GM12892 (cell line): ENCODE measurements around the gene RPL7L1.
"Not testable (repeated sequence)": the region's sequence is repeated elsewhere in the genome, so short reads cannot be mapped to it uniquely, and the experiment has no call there.

Experiments used
- DNase-seq: peaks from one replicate; pipeline ENCODE4 v3.0.0; 2011; ENCODE audit not compliant: insufficient read length
- FAIRE-seq: peaks from 2 replicates; lab custom pipeline; 2011; peaks lifted over from hg19 to GRCh38; lab: Jason Lieb, UNC
- POLR2A ChIP-seq: IDR thresholded peaks from 2 replicates; pipeline ENCODE4 v1.6.1; 2011; ENCODE audit warnings: low read depth, low read length, control low read depth
- POLR2AphosphoS5 ChIP-seq: IDR thresholded peaks from 2 replicates; pipeline ENCODE4 v1.6.1; 2011; ENCODE audit warnings: low read depth, low read length, control low read depth
- TAF1 ChIP-seq: IDR thresholded peaks from 2 replicates; pipeline ENCODE4 v1.6.1; 2011; ENCODE audit warnings: low read depth, mild to moderate bottlenecking, control low read depth, low read length, borderline replicate concordance

Gene RPL7L1

DNA sequence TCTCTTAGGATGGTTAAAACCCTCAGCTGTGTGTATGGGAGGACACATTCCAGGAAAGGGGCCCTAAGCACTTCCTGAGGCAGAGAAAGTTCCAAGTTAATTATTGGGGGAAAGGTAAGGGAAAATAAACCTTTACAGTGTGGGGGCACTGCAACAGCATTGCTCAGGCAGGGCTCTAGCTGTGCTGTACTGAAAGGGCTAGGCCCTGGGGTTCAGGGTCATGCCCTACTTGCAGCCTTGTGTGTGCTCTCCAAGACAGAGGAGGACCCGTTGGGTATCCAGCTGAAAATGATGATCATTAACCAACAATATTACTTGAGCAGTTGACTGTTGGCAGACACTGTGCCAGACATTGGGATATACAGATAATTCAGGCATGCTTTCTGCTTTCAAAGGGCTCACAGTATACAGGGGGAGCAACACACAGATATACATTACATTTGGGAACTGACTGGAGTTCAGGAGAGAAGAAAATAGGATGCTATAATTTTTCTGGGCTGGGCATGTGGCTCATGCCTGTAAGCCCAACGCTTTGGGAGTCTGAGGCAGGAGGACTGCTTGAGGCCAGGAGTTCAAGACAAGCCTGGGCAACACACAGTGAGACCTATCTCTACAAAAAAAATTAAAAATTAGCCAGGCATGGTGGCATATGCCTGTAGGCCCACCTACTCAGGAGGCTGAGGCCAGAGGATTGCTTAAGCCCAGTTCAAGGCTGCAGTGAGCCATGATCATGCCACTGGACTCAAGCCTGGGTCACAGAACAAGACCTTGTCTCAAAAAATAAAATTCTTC is 9.1 kb upstream of the RPL7L1 start:
- FAIRE-seq (no peak), DNase-seq (no peak)
- TF ChIP-seq POLR2AphosphoS5: no peak
- TF ChIP-seq POLR2A: no peak
- TF ChIP-seq TAF1: no peak

DNA sequence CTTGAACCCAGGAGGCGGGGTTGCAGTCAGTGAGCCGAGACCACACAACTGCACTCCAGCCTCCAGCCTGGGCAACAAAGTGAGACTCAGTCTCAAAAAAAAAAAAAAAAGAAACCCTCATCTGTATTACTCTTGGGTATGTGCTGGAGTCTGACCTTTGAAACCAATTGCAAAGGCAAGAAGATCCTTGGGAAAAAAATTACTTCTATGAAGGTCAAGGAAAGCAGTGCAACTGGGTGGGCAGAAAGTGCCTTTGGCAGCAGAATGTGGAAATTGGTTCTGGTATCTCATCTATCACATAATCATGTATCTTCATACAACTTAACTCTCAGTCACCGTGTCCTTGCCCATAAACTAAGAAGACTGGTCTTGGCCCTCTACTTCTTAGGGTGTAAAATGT is 7.7 kb upstream of the RPL7L1 start:
- no peak for FAIRE-seq
- no peak for DNase-seq
- TF ChIP-seq POLR2A: no peak
- no peak for TF ChIP-seq POLR2AphosphoS5
- TF ChIP-seq TAF1: no peak

DNA sequence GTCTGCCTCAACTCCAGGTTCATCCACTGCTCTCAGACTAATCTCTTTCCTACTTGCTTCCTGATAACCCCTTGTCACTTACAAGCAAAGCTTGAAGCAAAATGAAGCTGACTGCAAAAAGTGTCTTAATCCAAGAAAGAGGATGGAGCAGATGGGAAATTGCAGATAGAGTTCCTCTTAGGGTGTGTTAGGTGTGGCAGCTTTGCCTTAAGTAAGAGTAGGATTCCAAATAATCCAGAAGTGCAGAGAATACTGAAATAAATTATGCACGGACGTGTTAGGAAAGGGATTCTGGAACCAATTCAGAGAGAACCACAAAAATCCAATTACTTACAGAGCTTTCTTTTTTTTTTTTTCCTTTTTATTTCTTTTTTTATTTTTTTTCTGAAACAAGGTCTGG is 6.1 kb upstream of the RPL7L1 start:
- DNase-seq (no peak), FAIRE-seq (no peak)
- no peak for TF ChIP-seq POLR2AphosphoS5
- TF ChIP-seq POLR2A: no peak
- no peak for TF ChIP-seq TAF1

DNA sequence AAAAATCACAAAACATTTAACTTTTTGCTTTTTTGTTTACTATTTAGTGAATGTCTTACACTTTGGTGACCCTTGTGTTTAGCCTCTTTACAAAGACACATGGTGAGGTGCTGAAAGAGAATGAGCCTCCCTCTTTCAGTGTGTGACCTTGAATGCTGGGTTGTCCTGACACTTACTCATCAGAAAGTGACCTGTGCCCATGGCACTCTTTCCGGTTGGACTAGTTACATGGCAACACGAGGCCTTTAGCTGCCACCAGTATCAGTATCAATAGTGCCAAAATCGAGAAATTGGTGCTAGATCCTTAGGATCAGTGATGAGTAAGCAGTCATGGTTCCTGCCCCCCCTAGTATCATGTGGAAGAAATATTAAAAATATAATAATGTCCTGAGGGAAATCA is 1.7 kb upstream of the RPL7L1 start:
- FAIRE-seq (no peak), DNase-seq (no peak)
- no peak for TF ChIP-seq POLR2A
- TF ChIP-seq TAF1: no peak
- no peak for TF ChIP-seq POLR2AphosphoS5

DNA sequence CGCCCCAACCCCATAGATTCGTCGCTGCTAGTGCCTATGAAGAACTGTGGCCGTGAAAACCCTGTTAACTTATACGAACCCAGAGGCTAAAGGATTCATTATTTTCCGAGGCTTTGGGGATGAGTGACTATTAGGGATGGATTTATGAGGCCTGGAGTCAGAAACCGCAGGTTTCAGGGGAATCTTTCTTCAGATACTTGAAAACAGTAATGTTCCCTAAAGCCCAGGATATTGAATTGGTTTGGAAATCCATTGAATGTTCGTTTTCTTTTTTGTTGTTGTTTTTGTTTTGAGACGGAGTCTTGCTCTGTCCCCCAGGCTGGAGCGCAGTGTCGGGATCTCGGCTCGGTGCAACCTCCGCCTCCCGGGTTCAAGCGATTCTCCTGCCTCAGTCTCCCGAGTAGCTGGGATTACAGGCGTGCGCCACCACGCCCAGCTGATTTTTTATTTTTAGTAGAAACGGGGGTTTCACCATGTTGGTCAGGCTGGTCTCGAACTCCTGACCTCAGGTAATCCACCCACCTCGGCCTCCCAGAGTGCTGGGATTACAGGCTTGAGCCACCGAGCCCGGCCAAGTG is 913 bp downstream of the RPL7L1 start:
- DNase-seq, FAIRE-seq: not testable (repeated sequence)

DNA sequence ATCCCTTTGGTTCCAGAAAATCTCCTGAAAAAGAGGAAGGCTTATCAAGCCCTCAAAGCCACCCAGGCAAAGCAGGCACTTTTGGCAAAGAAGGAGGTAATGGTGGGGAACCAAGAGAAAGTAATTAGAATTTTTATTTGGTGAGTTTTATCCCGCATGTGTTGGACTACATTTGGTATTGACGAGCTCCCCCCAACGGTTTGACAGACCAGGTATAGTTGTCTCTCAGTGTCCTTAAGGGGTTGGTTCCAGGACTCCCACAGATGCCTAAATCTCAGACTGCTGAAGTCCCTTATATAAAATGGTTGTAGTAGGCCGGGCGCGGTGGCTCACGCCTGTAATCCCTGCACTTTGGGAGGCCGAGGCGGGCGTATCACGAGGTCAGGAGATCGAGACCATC is 1.5 kb downstream of the RPL7L1 start:
- not testable (repeated sequence) for DNase-seq, FAIRE-seq

DNA sequence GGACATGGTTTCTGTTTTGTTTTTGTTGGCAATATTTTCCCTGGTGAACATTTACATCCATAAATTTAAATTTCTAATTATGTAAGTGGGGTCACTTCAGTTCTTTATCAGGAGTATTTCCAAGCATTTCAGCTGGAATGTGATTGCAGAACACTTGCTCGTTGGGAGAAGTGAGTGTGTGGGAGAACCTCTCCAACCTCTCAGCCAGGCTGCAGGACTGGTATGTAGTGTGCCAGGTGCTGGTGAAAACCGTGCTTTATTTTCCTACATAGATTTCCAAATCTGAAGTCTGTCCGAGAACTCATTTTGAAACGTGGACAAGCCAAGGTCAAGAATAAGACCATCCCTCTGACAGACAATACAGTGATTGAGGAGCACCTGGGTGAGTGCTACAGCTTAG is 6.3 kb downstream of the RPL7L1 start:
- TF ChIP-seq TAF1: no peak
- no peak for TF ChIP-seq POLR2AphosphoS5
- TF ChIP-seq POLR2A: no peak
- FAIRE-seq (no peak), DNase-seq (no peak)

DNA sequence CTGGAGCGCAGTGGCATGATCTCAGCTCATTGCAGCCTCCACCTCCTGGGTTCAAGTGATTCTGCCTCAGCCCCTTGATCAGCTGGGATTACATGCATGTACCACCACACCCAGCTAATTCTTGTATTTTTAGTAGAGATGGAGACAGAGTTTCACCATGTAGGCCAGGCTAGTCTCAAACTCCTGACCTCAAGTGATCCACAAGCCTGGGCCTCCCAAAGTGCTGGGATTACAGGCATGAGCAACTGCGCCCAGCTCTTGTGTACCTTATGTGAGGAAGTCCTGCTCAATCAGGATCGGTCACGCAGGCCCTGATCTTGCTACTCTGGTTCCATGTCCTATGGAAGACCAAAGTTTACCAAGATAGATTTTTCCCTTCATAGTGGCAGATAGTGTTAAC is 8.8 kb downstream of the RPL7L1 start:
- FAIRE-seq, DNase-seq: not testable (repeated sequence)

DNA sequence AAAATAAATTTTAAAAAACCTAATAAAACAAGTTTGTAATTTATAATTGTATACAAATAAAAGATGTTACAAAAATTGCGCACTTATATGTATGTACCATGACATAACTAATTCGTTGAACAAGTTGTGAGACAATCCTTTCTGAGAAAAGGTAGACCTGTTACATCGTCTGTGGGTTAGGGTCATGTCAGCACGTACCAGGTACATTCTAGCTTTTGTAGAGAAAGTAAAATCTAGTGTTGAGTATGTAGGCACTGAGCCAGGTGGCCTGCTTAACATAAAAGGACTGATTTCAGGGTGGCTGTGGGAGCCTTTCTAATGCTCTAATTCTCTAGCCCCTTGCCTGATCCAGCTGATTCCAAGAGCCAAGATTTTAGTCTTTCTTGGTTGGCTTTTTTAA is 10.4 kb downstream of the RPL7L1 start:
- FAIRE-seq (no peak), DNase-seq (no peak)
- TF ChIP-seq POLR2AphosphoS5 (no peak; the same call in 1 of the 2 replicates), TAF1 (no peak), POLR2A (no peak)

DNA sequence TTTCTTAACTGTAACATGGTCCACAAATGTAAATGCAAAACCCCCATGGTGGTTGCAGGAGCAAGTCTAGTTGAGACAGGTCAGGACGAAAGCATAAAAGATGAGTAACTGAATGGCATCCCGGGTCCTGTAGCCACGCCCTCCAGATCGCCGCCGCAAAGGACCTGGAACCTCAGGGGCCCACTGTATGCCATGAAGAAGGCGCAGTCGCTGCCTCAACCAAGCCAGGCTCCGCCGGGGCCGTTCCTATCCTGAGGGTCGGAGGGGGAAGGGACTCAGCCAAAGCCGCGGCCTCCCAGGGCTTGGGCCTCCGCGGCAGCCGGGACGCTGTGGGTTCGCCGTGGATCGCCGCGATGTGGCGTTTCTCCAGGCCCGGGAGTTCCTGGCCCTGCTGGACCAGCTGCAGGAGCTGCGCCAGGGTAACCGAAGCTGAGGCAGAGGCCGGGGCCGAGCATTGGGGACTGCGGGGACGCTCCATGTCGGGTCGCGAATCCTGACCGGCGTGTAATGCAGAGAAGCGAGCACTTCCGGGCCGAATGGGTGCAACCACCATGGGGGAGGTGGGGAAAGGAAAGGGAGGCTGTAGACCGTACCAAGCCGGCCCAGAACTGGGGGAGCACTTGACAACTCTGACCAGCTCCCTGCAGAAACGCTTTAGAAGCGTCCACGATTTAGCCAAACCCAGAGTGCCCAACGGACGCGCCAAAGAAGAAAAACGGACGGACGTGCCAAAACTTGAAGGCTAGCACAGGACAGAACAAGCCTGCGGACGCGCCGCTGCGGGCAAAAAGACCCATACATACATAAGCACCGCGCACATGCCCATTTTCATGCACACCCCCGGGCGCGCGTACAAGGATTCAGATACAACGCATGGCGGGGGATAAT is 11.1 kb downstream of the RPL7L1 start:
- TF ChIP-seq POLR2A (peak; percentile 96), POLR2AphosphoS5 (peak; percentile 96), TAF1 (peak; percentile 85)
- FAIRE-seq: peak; percentile 90
- peak; percentile 90 for DNase-seq

DNA sequence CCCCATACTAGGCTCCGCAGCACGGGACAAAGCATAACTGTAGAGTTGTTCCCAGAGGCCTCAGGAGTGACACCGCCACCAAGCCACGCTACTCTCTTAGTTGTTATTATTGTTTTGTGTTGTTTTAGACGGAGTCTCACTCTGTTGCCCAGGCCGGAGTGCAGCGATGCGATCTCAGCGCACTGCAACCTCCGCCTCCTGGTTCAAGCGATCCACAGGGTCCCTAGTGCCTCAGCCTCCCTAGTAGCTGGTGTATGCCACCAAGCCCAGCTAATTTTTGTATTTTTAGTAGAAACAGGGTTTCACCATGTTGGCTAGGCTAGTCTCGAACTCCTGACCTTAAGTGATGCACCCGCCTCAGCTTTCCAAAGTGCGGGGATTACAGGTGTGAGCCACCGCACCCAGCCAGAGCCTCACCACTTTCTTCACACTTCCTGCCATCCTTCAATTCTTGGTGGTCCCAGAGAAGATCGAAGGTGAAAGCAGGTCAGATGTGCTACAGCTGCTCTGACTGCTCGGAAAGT is 11.8 kb downstream of the RPL7L1 start:
- TF ChIP-seq POLR2A (no peak), TAF1 (no peak), POLR2AphosphoS5 (no peak)
- FAIRE-seq (no peak), DNase-seq (no peak)

DNA sequence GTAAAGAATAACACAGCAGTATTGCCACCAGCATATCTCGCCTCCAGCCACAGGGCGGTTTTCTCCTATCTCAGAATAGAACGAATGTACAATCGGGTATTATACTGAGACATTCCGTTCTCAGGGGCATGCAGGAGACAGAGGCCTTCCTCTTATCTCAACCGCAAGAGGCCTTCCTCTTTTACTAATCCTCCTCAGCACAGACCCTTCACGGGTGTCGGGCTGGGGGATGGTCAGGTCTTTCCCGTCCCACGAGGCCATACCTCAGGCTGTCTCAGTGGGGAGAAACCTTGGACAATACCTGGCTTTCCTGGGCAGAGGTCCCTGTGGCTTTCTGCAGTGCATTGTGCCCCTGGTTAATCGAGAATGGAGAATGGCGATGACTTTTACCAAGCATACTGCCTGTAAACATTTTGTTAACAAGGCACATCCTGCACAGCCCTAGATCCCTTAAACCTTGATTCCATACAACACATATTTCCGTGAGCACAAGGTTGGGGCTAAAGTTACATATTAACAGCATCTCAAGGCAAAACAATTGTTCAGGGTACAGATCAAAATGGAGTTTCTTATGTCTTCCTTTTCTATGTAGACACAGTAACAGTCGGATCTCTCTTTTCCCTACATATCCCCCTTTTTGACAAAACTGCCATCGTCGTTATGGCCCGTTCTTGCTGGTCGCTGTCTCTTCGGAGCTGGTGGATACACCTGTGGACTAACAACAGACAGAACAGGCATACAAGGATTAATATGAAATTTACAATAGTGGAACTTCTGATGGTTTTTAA is 14.8 kb downstream of the RPL7L1 start:
- DNase-seq, FAIRE-seq: not testable (repeated sequence)
